HepG2 (cell line): ENCODE measurements around the gene F12. TPM values are rescaled to one million over a fixed set of nuclear protein-coding genes. Genes with fewer than 3 reads are reported as not detected.

Experiments
- ATF1 ChIP-seq: IDR thresholded peaks from 2 replicates; pipeline ENCODE4 v1.6.1; 2016; ENCODE audit warnings: mild to moderate bottlenecking, control low read depth
- BCL3 ChIP-seq: sonication (generic); formaldehyde crosslinking; IDR thresholded peaks from 2 replicates; pipeline ENCODE4 v1.5.1; 2020; ENCODE audit warnings: mild to moderate bottlenecking, missing genetic modification reagents, moderate library complexity
- ISL2 ChIP-seq: sonication (generic); formaldehyde crosslinking; IDR thresholded peaks from 2 replicates; pipeline ENCODE4 v1.5.0; 2020; ENCODE audit warnings: missing genetic modification reagents
- KDM4B ChIP-seq: sonication (generic); formaldehyde crosslinking; IDR thresholded peaks from 2 replicates; pipeline ENCODE4 v1.4.0; 2020; ENCODE audit warnings: missing genetic modification reagents
- MLLT10 ChIP-seq: sonication (generic); formaldehyde crosslinking; IDR thresholded peaks from 2 replicates; pipeline ENCODE4 v1.4.0; 2020; ENCODE audit warnings: missing genetic modification reagents
- MLXIP ChIP-seq: sonication (generic); formaldehyde crosslinking; IDR thresholded peaks from 2 replicates; pipeline ENCODE4 v1.9.0; 2021; ENCODE audit warnings: missing genetic modification reagents, borderline replicate concordance
- NFKBIZ ChIP-seq: IDR thresholded peaks from 2 replicates; pipeline ENCODE4 v1.6.1; 2018; ENCODE audit warnings: missing genetic modification reagents, missing compliant biosample characterization
- RFX5 ChIP-seq: IDR thresholded peaks from 2 replicates; pipeline ENCODE4 v1.6.1; 2011; ENCODE audit warnings: low read depth, low read length, improper control_type of control experiment
- TFE3 ChIP-seq: IDR thresholded peaks from 2 replicates; pipeline ENCODE4 v1.6.1; 2016
- ZNF24 ChIP-seq: fragments of 450-650 bp; IDR thresholded peaks from 2 replicates; pipeline ENCODE4 v1.6.1; 2017; ENCODE audit warnings: antibody characterized with exemption, mild to moderate bottlenecking
- polyA plus RNA-seq, 8 experiments: library from polyadenylated mRNA; depleted of rRNA in 3 of 8; stranded (reverse) in 7 of 8; unstranded in 1 of 8; fragments of >200 nt; fragmentation: Illumina TruSeq in 4 of 8; extraction: Trizol in 4 of 8; gene quantifications; 2 replicates each; pipeline versions ENCODE4 v1.2.1 to v1.2.3, GENCODE V29; 2011 to 2016; ENCODE audit warnings: low read depth in 4 of 8, missing spikeins in 1 of 8, mixed read lengths in 1 of 8; ENCODE audit not compliant: insufficient read depth in 1 of 8
- total RNA-seq, 5 experiments: library from RNA; depleted of rRNA; stranded (reverse); fragments of >200 nt; fragmentation: Illumina TruSeq; extraction: Trizol; gene quantifications; 2 replicates each; pipeline ENCODE4 v1.2.3, GENCODE V29; 2016; ENCODE audit warnings: low read depth in 1 of 5
- TF ChIP-seq, protein P1 (sequence below): sonication (generic); formaldehyde crosslinking; IDR thresholded peaks from 2 replicates; pipeline ENCODE4 v1.4.0; 2020; ENCODE audit warnings: mild to moderate bottlenecking, low read depth, missing genetic modification reagents
- TF ChIP-seq, protein P2 (sequence below): sonication (generic); formaldehyde crosslinking; IDR thresholded peaks from 2 replicates; pipeline ENCODE4 v1.4.0; 2020; ENCODE audit warnings: missing genetic modification reagents
- TF ChIP-seq, protein P3 (sequence below): sonication (generic); formaldehyde crosslinking; conservative IDR thresholded peaks from 2 replicates; pipeline ENCODE4 v1.4.0; 2020; ENCODE audit warnings: missing genetic modification reagents
- TF ChIP-seq, protein P4 (sequence below): sonication (generic); formaldehyde crosslinking; IDR thresholded peaks from 2 replicates; pipeline ENCODE4 v1.8.0; 2022; ENCODE audit warnings: missing genetic modification reagents, mild to moderate bottlenecking, inconsistent platforms, borderline replicate concordance
- TF ChIP-seq, protein P5 (sequence below): sonication (generic); formaldehyde crosslinking; IDR thresholded peaks from 2 replicates; pipeline ENCODE4 v1.5.0; 2020; ENCODE audit warnings: missing genetic modification reagents, mild to moderate bottlenecking, borderline replicate concordance

F12 gene
- total and polyA plus RNA-seq, 2 of the 13 experiments (the other 11 are each of a cell fraction or from before 2014, with no cell fraction given), result 2.5 to 3.0 TPM

- TF ChIP-seq, protein P1, sequence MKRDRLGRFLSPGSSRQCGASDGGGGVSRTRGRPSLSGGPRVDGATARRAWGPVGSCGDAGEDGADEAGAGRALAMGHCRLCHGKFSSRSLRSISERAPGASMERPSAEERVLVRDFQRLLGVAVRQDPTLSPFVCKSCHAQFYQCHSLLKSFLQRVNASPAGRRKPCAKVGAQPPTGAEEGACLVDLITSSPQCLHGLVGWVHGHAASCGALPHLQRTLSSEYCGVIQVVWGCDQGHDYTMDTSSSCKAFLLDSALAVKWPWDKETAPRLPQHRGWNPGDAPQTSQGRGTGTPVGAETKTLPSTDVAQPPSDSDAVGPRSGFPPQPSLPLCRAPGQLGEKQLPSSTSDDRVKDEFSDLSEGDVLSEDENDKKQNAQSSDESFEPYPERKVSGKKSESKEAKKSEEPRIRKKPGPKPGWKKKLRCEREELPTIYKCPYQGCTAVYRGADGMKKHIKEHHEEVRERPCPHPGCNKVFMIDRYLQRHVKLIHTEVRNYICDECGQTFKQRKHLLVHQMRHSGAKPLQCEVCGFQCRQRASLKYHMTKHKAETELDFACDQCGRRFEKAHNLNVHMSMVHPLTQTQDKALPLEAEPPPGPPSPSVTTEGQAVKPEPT (CRISPR knock-in tag), result peak; percentile 78; the same call in 1 of the 2 replicates
- TF ChIP-seq, protein P2, sequence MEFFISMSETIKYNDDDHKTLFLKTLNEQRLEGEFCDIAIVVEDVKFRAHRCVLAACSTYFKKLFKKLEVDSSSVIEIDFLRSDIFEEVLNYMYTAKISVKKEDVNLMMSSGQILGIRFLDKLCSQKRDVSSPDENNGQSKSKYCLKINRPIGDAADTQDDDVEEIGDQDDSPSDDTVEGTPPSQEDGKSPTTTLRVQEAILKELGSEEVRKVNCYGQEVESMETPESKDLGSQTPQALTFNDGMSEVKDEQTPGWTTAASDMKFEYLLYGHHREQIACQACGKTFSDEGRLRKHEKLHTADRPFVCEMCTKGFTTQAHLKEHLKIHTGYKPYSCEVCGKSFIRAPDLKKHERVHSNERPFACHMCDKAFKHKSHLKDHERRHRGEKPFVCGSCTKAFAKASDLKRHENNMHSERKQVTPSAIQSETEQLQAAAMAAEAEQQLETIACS (CRISPR knock-in tag), result peak; percentile 97
- TF ChIP-seq, protein P3, sequence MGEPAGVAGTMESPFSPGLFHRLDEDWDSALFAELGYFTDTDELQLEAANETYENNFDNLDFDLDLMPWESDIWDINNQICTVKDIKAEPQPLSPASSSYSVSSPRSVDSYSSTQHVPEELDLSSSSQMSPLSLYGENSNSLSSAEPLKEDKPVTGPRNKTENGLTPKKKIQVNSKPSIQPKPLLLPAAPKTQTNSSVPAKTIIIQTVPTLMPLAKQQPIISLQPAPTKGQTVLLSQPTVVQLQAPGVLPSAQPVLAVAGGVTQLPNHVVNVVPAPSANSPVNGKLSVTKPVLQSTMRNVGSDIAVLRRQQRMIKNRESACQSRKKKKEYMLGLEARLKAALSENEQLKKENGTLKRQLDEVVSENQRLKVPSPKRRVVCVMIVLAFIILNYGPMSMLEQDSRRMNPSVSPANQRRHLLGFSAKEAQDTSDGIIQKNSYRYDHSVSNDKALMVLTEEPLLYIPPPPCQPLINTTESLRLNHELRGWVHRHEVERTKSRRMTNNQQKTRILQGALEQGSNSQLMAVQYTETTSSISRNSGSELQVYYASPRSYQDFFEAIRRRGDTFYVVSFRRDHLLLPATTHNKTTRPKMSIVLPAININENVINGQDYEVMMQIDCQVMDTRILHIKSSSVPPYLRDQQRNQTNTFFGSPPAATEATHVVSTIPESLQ (CRISPR knock-in tag), result no peak
- no peak for TF ChIP-seq MLXIP (CRISPR knock-in tag)
- TF ChIP-seq TFE3 (CRISPR knock-in tag), result no peak
- TF ChIP-seq, protein P4, sequence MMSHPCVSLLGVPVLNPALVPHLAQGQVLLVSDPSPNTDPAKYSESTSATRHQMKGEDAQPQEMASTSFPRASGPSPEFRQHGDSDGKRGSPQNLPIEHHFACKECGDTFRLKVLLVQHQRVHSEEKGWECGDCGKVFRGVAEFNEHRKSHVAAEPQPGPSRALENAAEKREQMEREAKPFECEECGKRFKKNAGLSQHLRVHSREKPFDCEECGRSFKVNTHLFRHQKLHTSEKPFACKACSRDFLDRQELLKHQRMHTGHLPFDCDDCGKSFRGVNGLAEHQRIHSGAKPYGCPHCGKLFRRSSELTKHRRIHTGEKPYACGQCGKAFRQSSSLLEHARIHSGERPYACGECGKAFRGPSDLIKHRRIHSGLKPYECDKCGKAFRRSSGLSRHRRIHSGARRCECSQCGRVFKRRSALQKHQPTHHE, result peak; percentile 43; the same call in 1 of the 2 replicates
- no peak for TF ChIP-seq RFX5
- TF ChIP-seq ATF1, result no peak
- TF ChIP-seq ZNF24, result no peak
- TF ChIP-seq, protein P5, sequence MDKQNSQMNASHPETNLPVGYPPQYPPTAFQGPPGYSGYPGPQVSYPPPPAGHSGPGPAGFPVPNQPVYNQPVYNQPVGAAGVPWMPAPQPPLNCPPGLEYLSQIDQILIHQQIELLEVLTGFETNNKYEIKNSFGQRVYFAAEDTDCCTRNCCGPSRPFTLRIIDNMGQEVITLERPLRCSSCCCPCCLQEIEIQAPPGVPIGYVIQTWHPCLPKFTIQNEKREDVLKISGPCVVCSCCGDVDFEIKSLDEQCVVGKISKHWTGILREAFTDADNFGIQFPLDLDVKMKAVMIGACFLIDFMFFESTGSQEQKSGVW (CRISPR knock-in tag), result no peak
- TF ChIP-seq BCL3 (CRISPR knock-in tag), result peak; percentile 92; the same call in 1 of the 2 replicates
- no peak for TF ChIP-seq MLLT10 (CRISPR knock-in tag)
- 0 out of 2 replicates have a peak, but pooled peaks have one; percentile 67 for TF ChIP-seq KDM4B (CRISPR knock-in tag)
- TF ChIP-seq NFKBIZ (CRISPR knock-in tag), result no peak
- TF ChIP-seq ISL2 (CRISPR knock-in tag), result peak; percentile 47; the same call in 1 of the 2 replicates
Observed at GRCh38 chr5:177455036-177455660, 45.8 kb upstream of the F12 start (continued).
